HepG2 (cell line): ENCODE data around the gene PPIG. TPM values are rescaled to one million over a fixed set of nuclear protein-coding genes. Genes with fewer than 3 reads are reported as not detected.
A peak's percentile ranks its signal among the peaks of the same experiment; 100 is the strongest.

Experiments used
- EZH2 ChIP-seq: conservative IDR thresholded peaks from 2 replicates; pipeline ENCODE4 v1.6.1; 2012; ENCODE audit warnings: mild to moderate bottlenecking, low read depth, low read length, moderate library complexity
- FOXP4 ChIP-seq: sonication (generic); formaldehyde crosslinking; IDR thresholded peaks from 2 replicates; pipeline ENCODE4 v1.4.0; 2020; ENCODE audit warnings: missing genetic modification reagents
- MAFG ChIP-seq: sonication (generic); formaldehyde crosslinking; IDR thresholded peaks from 2 replicates; pipeline ENCODE4 v1.5.1; 2020; ENCODE audit warnings: mild to moderate bottlenecking, missing genetic modification reagents
- NFE2 ChIP-seq: sonication (generic); formaldehyde crosslinking; IDR thresholded peaks from 2 replicates; pipeline ENCODE4 v1.4.0; 2020; ENCODE audit warnings: missing genetic modification reagents
- PAXIP1 ChIP-seq: sonication (generic); formaldehyde crosslinking; conservative IDR thresholded peaks from 2 replicates; pipeline ENCODE4 v1.4.0; 2020; ENCODE audit warnings: mild to moderate bottlenecking, missing genetic modification reagents, moderate library complexity
- POGK ChIP-seq: sonication (generic); formaldehyde crosslinking; conservative IDR thresholded peaks from 2 replicates; pipeline ENCODE4 v1.8.0; 2022; ENCODE audit warnings: mild to moderate bottlenecking, moderate library complexity, missing genetic modification reagents
- RFX3 ChIP-seq: IDR thresholded peaks from 2 replicates; pipeline ENCODE4 v1.6.1; 2016; ENCODE audit warnings: missing biosample characterization, missing genetic modification reagents
- SMC3 ChIP-seq: IDR thresholded peaks from 2 replicates; pipeline ENCODE4 v1.6.1; 2011; ENCODE audit warnings: low read length, improper control_type of control experiment
- ZNF280B ChIP-seq: sonication (generic); formaldehyde crosslinking; IDR thresholded peaks from 2 replicates; pipeline ENCODE4 v1.5.0; 2020; ENCODE audit warnings: missing genetic modification reagents, mild to moderate bottlenecking, borderline replicate concordance
- ZNF484 ChIP-seq: sonication (generic); formaldehyde crosslinking; IDR thresholded peaks from 2 replicates; pipeline ENCODE4 v1.5.1; 2020; ENCODE audit warnings: mild to moderate bottlenecking, low read depth, missing genetic modification reagents, borderline replicate concordance
- ZNF501 ChIP-seq: sonication (generic); formaldehyde crosslinking; IDR thresholded peaks from 2 replicates; pipeline ENCODE4 v1.5.1; 2020; ENCODE audit warnings: mild to moderate bottlenecking, moderate library complexity, missing genetic modification reagents
- ZNF691 ChIP-seq: sonication (generic); formaldehyde crosslinking; IDR thresholded peaks from 2 replicates; pipeline ENCODE4 v1.4.0; 2020; ENCODE audit warnings: missing genetic modification reagents, low read depth, mild to moderate bottlenecking, borderline replicate concordance
- polyA plus RNA-seq, 8 experiments: library from polyadenylated mRNA; depleted of rRNA in 3 of 8; stranded (reverse) in 7 of 8; unstranded in 1 of 8; fragments of >200 nt; fragmentation: Illumina TruSeq in 4 of 8; extraction: Trizol in 4 of 8; gene quantifications; 2 replicates each; pipeline versions ENCODE4 v1.2.1 to v1.2.3, GENCODE V29; 2011 to 2016; ENCODE audit warnings: low read depth in 4 of 8, missing spikeins in 1 of 8, mixed read lengths in 1 of 8; ENCODE audit not compliant: insufficient read depth in 1 of 8
- total RNA-seq, 5 experiments: library from RNA; depleted of rRNA; stranded (reverse); fragments of >200 nt; fragmentation: Illumina TruSeq; extraction: Trizol; gene quantifications; 2 replicates each; pipeline ENCODE4 v1.2.3, GENCODE V29; 2016; ENCODE audit warnings: low read depth in 1 of 5
- TF ChIP-seq, protein P1 (sequence below): sonication (generic); formaldehyde crosslinking; IDR thresholded peaks from 2 replicates; pipeline ENCODE4 v1.5.1; 2020; ENCODE audit warnings: mild to moderate bottlenecking, missing genetic modification reagents, moderate library complexity

Gene PPIG
- total and polyA plus RNA-seq, 2 of the 13 experiments (the other 11 are each of a cell fraction or from before 2014, with no cell fraction given): 31.3 to 81.0 TPM

GRCh38 chr2:169683425-169684134 is 99.4 kb downstream of the PPIG start (continued):
- peak; percentile 63 for TF ChIP-seq FOXP4 (CRISPR knock-in tag)
- TF ChIP-seq ZNF280B (CRISPR knock-in tag): no peak
- TF ChIP-seq NFE2 (CRISPR knock-in tag): no peak
- no peak for TF ChIP-seq ZNF484
- TF ChIP-seq EZH2: no peak
- TF ChIP-seq RFX3: no peak
- peak; percentile 99 for TF ChIP-seq PAXIP1 (CRISPR knock-in tag)
- TF ChIP-seq ZNF501: no peak
- TF ChIP-seq SMC3: peak; percentile 22; the same call in 1 of the 2 replicates
- no peak for TF ChIP-seq MAFG (CRISPR knock-in tag)
- no peak; the same call in 1 of the 2 replicates for TF ChIP-seq ZNF691 (CRISPR knock-in tag)
- TF ChIP-seq POGK: no peak
- TF ChIP-seq, protein P1, sequence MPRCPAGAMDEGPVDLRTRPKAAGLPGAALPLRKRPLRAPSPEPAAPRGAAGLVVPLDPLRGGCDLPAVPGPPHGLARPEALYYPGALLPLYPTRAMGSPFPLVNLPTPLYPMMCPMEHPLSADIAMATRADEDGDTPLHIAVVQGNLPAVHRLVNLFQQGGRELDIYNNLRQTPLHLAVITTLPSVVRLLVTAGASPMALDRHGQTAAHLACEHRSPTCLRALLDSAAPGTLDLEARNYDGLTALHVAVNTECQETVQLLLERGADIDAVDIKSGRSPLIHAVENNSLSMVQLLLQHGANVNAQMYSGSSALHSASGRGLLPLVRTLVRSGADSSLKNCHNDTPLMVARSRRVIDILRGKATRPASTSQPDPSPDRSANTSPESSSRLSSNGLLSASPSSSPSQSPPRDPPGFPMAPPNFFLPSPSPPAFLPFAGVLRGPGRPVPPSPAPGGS (CRISPR knock-in tag): no peak
